ENCODE measurements around the gene ARAP2. TPM values are rescaled to one million over a fixed set of nuclear protein-coding genes. Genes with fewer than 3 reads are reported as not detected.

ARAP2 gene
- total RNA-seq, 6 experiments from 2014 or later: not detected

- Mint-ChIP-seq H3K27me3 (ENCODE audit: insufficient read depth) (no peaks in the 10 kb centered on the region), H3K36me3 (ENCODE audit: low read depth) (no peaks in the 10 kb centered on the region), H3K9me3 (peaks cover 4% of the 10 kb centered on the region), H3K4me3 (no peak overlapping the region), H3K27ac (no peak overlapping the region), H3K4me1 (ENCODE audit: low read depth) (no peaks in the 10 kb centered on the region)
- TF ChIP-seq, protein P1, sequence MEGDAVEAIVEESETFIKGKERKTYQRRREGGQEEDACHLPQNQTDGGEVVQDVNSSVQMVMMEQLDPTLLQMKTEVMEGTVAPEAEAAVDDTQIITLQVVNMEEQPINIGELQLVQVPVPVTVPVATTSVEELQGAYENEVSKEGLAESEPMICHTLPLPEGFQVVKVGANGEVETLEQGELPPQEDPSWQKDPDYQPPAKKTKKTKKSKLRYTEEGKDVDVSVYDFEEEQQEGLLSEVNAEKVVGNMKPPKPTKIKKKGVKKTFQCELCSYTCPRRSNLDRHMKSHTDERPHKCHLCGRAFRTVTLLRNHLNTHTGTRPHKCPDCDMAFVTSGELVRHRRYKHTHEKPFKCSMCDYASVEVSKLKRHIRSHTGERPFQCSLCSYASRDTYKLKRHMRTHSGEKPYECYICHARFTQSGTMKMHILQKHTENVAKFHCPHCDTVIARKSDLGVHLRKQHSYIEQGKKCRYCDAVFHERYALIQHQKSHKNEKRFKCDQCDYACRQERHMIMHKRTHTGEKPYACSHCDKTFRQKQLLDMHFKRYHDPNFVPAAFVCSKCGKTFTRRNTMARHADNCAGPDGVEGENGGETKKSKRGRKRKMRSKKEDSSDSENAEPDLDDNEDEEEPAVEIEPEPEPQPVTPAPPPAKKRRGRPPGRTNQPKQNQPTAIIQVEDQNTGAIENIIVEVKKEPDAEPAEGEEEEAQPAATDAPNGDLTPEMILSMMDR (IDR thresholded peaks at IDR 0.05): no peak
- DNase-seq: no peak
Observed at GRCh38 chr4:36222702-36223101, 21.6 kb downstream of the ARAP2 start.

DNA sequence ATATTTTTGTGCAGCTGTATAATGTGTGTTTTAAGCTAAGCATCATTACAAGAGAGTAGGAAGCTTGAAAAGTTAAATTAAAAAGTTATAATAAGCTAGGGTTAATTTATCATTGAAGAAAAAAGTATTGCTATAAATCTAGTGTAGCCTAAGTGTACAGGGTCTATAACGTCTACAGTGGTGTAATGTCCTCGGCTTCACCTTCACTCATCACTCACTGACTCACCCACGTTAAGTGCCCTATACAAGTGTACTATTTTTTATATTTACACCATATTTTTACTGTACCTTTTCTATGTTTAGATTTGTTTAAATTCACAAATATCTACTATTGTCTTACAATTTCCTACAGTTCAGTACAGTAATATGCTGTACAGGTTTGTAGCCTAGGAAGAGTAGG is 23.5 kb downstream of the ARAP2 start:
- no peak overlapping the region for H3K4me3 Mint-ChIP-seq
- H3K4me1 Mint-ChIP-seq (ENCODE audit: low read depth): no peaks in the 10 kb centered on the region
- no peak for DNase-seq
- H3K36me3 Mint-ChIP-seq (ENCODE audit: low read depth): no peaks in the 10 kb centered on the region
- H3K27ac Mint-ChIP-seq: no peak overlapping the region
- TF ChIP-seq, protein P1 (IDR thresholded peaks at IDR 0.05): no peak
- peaks cover 4% of the 10 kb centered on the region for H3K9me3 Mint-ChIP-seq
- no peaks in the 10 kb centered on the region for H3K27me3 Mint-ChIP-seq (ENCODE audit: insufficient read depth)

GRCh38 chr4:36218121-36218520 is 26.2 kb downstream of the ARAP2 start:
- H3K36me3 Mint-ChIP-seq (ENCODE audit: low read depth): no peaks in the 10 kb centered on the region

DNA sequence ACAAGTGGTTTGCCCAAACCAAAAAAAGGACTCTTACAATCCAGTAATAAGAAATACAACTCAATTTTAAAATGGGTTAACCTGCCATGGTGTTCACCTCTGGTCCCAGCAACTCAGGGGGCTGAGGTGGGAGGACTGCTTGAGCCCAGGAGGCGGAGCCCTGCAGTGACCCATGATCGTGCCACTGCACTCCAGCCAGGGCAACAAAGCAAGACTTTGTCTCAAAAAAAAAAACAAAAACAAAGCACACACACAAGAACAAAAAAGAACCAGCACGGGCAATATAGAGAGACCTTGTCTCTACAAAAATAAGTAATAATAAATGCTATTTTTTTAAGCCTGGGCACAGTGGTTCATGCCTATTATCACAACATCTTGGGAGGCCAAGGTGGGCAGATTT is 28.7 kb downstream of the ARAP2 start:
- no peak for DNase-seq
- Mint-ChIP-seq H3K27ac (no peak overlapping the region), H3K9me3 (peaks cover 16% of the 10 kb centered on the region), H3K36me3 (ENCODE audit: low read depth) (no peaks in the 10 kb centered on the region), H3K27me3 (ENCODE audit: insufficient read depth) (no peaks in the 10 kb centered on the region), H3K4me1 (ENCODE audit: low read depth) (no peaks in the 10 kb centered on the region), H3K4me3 (no peak overlapping the region)
- TF ChIP-seq, protein P1 (IDR thresholded peaks at IDR 0.05): no peak

More at GRCh38 chr4:36218121-36218520, 26.2 kb downstream of the ARAP2 start:
- DNase-seq: no peak
- no peaks in the 10 kb centered on the region for H3K27me3 Mint-ChIP-seq (ENCODE audit: insufficient read depth)
- H3K4me3 Mint-ChIP-seq: no peak overlapping the region
- TF ChIP-seq, protein P1 (IDR thresholded peaks at IDR 0.05): no peak
- no peaks in the 10 kb centered on the region for H3K4me1 Mint-ChIP-seq (ENCODE audit: low read depth)
- H3K27ac Mint-ChIP-seq: no peak overlapping the region
- peaks cover 8% of the 10 kb centered on the region for H3K9me3 Mint-ChIP-seq

DNA sequence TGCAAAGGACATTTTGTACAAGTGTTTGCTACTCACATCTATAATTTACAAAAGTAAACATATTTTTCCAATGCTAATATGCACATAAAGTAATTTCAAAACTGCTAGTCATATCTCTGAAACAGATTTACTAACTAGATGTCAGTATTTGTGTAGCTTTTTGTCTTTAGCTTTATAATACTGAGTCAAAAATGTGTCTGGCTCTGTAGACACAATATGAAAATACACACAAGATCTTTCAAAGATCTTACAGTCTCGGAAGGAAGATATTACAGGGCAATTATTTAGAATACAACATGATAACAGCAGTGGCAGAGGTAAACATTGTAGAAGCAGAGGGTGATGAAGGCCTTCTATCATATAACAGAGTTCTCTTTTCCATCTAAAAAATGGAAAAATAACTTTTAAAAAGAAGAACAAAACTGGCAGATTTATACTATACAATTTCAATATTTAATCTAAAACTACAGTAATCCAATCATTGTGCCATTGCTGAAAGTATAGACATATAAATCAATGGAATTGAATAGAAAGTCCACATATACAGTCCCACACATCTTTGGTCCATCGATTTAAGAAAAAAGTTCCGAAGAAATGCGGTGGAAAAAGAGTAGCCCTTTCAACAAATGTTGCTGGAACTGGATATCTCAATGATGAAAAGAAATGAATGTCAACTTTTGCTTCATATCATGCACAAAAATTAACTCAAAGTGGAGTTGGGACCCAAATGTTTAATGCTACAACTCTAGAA is 29.4 kb downstream of the ARAP2 start:
- DNase-seq: no peak
- Mint-ChIP-seq H3K9me3 (peaks cover 16% of the 10 kb centered on the region), H3K27me3 (ENCODE audit: insufficient read depth) (no peaks in the 10 kb centered on the region), H3K27ac (no peak overlapping the region), H3K4me1 (ENCODE audit: low read depth) (no peaks in the 10 kb centered on the region), H3K4me3 (no peak overlapping the region), H3K36me3 (ENCODE audit: low read depth) (no peaks in the 10 kb centered on the region)
- TF ChIP-seq, protein P1 (IDR thresholded peaks at IDR 0.05): no peak
